ENCODE results near the gene GPC6.

GRCh38 chr13:94251831-94252608 lies 1025.4 kb downstream of the GPC6 start:
- TF ChIP-seq CTCF (IDR thresholded peaks at IDR 0.05; ENCODE audit: insufficient read depth, low read length, poor library complexity, severe bottlenecking): no peak
- no peak for TF ChIP-seq EZH2phosphoT487 (conservative IDR thresholded peaks at IDR 0.05; ENCODE audit: low read length)
